HepG2 (cell line): ENCODE measurements around the gene PRSS16. TPM values are rescaled to one million over a fixed set of nuclear protein-coding genes. Genes with fewer than 3 reads are reported as not detected.

Experiments used
- AKAP8 ChIP-seq: sonication (generic); formaldehyde crosslinking; IDR thresholded peaks from 2 replicates; pipeline ENCODE4 v1.5.1; 2020; ENCODE audit warnings: mild to moderate bottlenecking, missing genetic modification reagents
- HNRNPK ChIP-seq: fragments of 200-400 bp; formaldehyde crosslinking; IDR thresholded peaks from 2 replicates; pipeline ENCODE4 v1.6.1; 2018; ENCODE audit warnings: low read length, low read depth, moderate library complexity, mild to moderate bottlenecking; ENCODE audit not compliant: poor library complexity, severe bottlenecking
- JDP2 ChIP-seq: sonication (generic); formaldehyde crosslinking; IDR thresholded peaks from 2 replicates; pipeline ENCODE4 v1.8.1; 2022; ENCODE audit warnings: missing genetic modification reagents, borderline replicate concordance
- MAZ ChIP-seq, 2 experiments: sonication (generic) in 1 of 2; formaldehyde crosslinking in 1 of 2; IDR thresholded peaks; 2 replicates each; pipeline versions ENCODE4 v1.5.0 to v1.6.1; 2012 to 2020; ENCODE audit warnings: low read depth in 2 of 2, mild to moderate bottlenecking in 2 of 2, borderline replicate concordance in 1 of 2, improper control_type of control experiment in 1 of 2, low read length in 1 of 2, missing genetic modification reagents in 1 of 2, moderate library complexity in 1 of 2
- PHF8 ChIP-seq: sonication (generic); formaldehyde crosslinking; IDR thresholded peaks from 2 replicates; pipeline ENCODE4 v1.5.0; 2020; ENCODE audit warnings: missing genetic modification reagents
- RFXAP ChIP-seq: sonication (generic); formaldehyde crosslinking; IDR thresholded peaks from 2 replicates; pipeline ENCODE4 v1.4.0; 2020; ENCODE audit warnings: missing genetic modification reagents, borderline replicate concordance
- SRSF4 ChIP-seq: fragments of 200-400 bp; formaldehyde crosslinking; IDR thresholded peaks from one replicate; pipeline ENCODE4 v1.6.1; 2018; ENCODE audit warnings: mild to moderate bottlenecking, low read depth, low read length, moderate library complexity; ENCODE audit not compliant: poor library complexity, severe bottlenecking
- TCF7 ChIP-seq: sonication (generic); IDR thresholded peaks from 2 replicates; pipeline ENCODE4 v1.6.1; 2016; ENCODE audit warnings: antibody characterized with exemption, low read depth
- TEAD2 ChIP-seq: sonication (generic); formaldehyde crosslinking; IDR thresholded peaks from 2 replicates; pipeline ENCODE4 v1.9.0; 2021; ENCODE audit warnings: missing genetic modification reagents
- ZBTB26 ChIP-seq: IDR thresholded peaks from 2 replicates; pipeline ENCODE4 v1.6.1; 2016; ENCODE audit warnings: missing compliant biosample characterization, missing genetic modification reagents, borderline replicate concordance
- ZBTB42 ChIP-seq: sonication (generic); formaldehyde crosslinking; IDR thresholded peaks from 2 replicates; pipeline ENCODE4 v1.5.0; 2020; ENCODE audit warnings: mild to moderate bottlenecking, missing genetic modification reagents
- ZNF160 ChIP-seq: sonication (generic); formaldehyde crosslinking; IDR thresholded peaks from 2 replicates; pipeline ENCODE4 v1.8.0; 2022; ENCODE audit warnings: mild to moderate bottlenecking, inconsistent platforms, missing genetic modification reagents
- ZNF296 ChIP-seq: sonication (generic); formaldehyde crosslinking; conservative IDR thresholded peaks from 2 replicates; pipeline ENCODE4 v1.5.0; 2020; ENCODE audit warnings: mild to moderate bottlenecking, missing genetic modification reagents
- ZNF513 ChIP-seq: sonication (generic); formaldehyde crosslinking; conservative IDR thresholded peaks from 2 replicates; pipeline ENCODE4 v1.5.0; 2020; ENCODE audit warnings: missing genetic modification reagents
- ZNF562 ChIP-seq: sonication (generic); formaldehyde crosslinking; IDR thresholded peaks from 2 replicates; pipeline ENCODE4 v1.8.0; 2022; ENCODE audit warnings: missing genetic modification reagents, borderline replicate concordance
- ZNF605 ChIP-seq: sonication (generic); formaldehyde crosslinking; IDR thresholded peaks from 2 replicates; pipeline ENCODE4 v1.8.0; 2022; ENCODE audit warnings: mild to moderate bottlenecking, missing genetic modification reagents
- ZNF674 ChIP-seq: sonication (generic); formaldehyde crosslinking; IDR thresholded peaks from 2 replicates; pipeline ENCODE4 v1.5.0; 2020; ENCODE audit warnings: low read depth, mild to moderate bottlenecking, missing genetic modification reagents
- ZNF772 ChIP-seq: sonication (generic); formaldehyde crosslinking; IDR thresholded peaks from 2 replicates; pipeline ENCODE4 v1.5.0; 2020; ENCODE audit warnings: mild to moderate bottlenecking, missing genetic modification reagents
- ZNF83 ChIP-seq: sonication (generic); formaldehyde crosslinking; IDR thresholded peaks from 2 replicates; pipeline ENCODE4 v1.4.0; 2020; ENCODE audit warnings: missing genetic modification reagents, mild to moderate bottlenecking, borderline replicate concordance
- polyA plus RNA-seq, 8 experiments: library from polyadenylated mRNA; depleted of rRNA in 3 of 8; stranded (reverse) in 7 of 8; unstranded in 1 of 8; fragments of >200 nt; fragmentation: Illumina TruSeq in 4 of 8; extraction: Trizol in 4 of 8; gene quantifications; 2 replicates each; pipeline versions ENCODE4 v1.2.1 to v1.2.3, GENCODE V29; 2011 to 2016; ENCODE audit warnings: low read depth in 4 of 8, missing spikeins in 1 of 8, mixed read lengths in 1 of 8; ENCODE audit not compliant: insufficient read depth in 1 of 8
- total RNA-seq, 5 experiments: library from RNA; depleted of rRNA; stranded (reverse); fragments of >200 nt; fragmentation: Illumina TruSeq; extraction: Trizol; gene quantifications; 2 replicates each; pipeline ENCODE4 v1.2.3, GENCODE V29; 2016; ENCODE audit warnings: low read depth in 1 of 5
- TF ChIP-seq, protein P1 (sequence below): sonication (generic); formaldehyde crosslinking; IDR thresholded peaks from 2 replicates; pipeline ENCODE4 v1.4.0; 2020; ENCODE audit warnings: mild to moderate bottlenecking, low read depth, missing genetic modification reagents
- TF ChIP-seq, protein P2 (sequence below): sonication (generic); formaldehyde crosslinking; conservative IDR thresholded peaks from 2 replicates; pipeline ENCODE4 v1.8.1; 2023; ENCODE audit warnings: missing genetic modification reagents
- TF ChIP-seq, protein P3 (sequence below): sonication (generic); formaldehyde crosslinking; IDR thresholded peaks from 2 replicates; pipeline ENCODE4 v1.8.1; 2023; ENCODE audit warnings: mild to moderate bottlenecking, moderate library complexity, missing genetic modification reagents

The PRSS16 gene
- total and polyA plus RNA-seq, 2 of the 13 experiments (the other 11 are each of a cell fraction or from before 2014, with no cell fraction given) = not detected

DNA sequence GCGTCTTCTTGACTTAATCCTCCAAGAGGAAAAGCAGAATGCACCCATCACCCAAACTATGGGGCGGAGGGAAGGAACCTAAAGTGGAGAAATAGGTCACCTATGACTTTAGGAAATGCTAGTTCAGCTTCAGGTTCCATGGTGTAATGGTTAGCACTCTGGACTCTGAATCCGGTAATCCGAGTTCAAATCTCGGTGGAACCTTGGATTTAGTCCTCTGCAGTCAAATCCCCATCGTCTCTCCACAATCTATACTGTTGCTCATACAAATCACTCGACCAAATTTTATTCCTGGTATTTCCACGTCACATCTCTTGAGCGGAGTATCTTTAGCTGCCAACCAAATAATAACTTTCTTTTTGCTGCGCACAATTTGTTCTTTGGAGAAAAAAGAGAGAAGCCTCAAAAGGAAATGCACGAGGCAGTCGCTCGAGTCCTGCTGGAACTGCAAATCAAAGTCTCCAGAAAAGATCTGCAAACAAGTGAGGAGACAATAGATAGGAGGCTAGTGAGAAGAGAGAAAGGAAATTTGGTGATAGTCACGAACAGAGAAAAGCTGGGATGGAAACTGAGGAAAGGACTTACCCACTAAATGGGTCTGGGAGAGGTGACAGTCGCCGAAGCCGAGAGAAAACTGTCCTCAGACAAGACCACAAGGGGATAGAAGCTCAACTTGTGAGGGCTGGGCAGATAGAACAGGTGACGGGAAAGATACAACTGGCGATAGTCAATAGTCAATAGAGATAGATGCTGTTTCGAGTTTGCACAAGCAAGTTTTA lies 48.0 kb downstream of the PRSS16 start (continued):
- TF ChIP-seq, protein P1, sequence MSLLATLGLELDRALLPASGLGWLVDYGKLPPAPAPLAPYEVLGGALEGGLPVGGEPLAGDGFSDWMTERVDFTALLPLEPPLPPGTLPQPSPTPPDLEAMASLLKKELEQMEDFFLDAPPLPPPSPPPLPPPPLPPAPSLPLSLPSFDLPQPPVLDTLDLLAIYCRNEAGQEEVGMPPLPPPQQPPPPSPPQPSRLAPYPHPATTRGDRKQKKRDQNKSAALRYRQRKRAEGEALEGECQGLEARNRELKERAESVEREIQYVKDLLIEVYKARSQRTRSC = no peak
- TF ChIP-seq PHF8 (CRISPR knock-in tag) = no peak
- TF ChIP-seq ZNF674 (CRISPR knock-in tag) = no peak
- no peak for TF ChIP-seq ZNF772 (CRISPR knock-in tag)
- TF ChIP-seq HNRNPK = no peak
- no peak for TF ChIP-seq ZNF562 (CRISPR knock-in tag)
- TF ChIP-seq ZNF160 = no peak
- no peak for TF ChIP-seq ZBTB26 (CRISPR knock-in tag)
- no peak for TF ChIP-seq ZNF296 (CRISPR knock-in tag)
- no peak for TF ChIP-seq ZNF83 (CRISPR knock-in tag)
- no peak for TF ChIP-seq ZNF513 (CRISPR knock-in tag)
- TF ChIP-seq MAZ (IDR thresholded peaks at IDR 0.05; ENCODE audit: borderline replicate concordance, low read depth, low read length) = no peak
- TF ChIP-seq MAZ (CRISPR knock-in tag; IDR thresholded peaks at IDR 0.05; ENCODE audit: low read depth) = no peak
- no peak for TF ChIP-seq TCF7
- peak; percentile 66; the same call in 1 of the 2 replicates for TF ChIP-seq ZNF605 (CRISPR knock-in tag)
- no peak for TF ChIP-seq ZBTB42 (CRISPR knock-in tag)
- TF ChIP-seq RFXAP (CRISPR knock-in tag) = peak; percentile 24; the same call in 1 of the 2 replicates
- TF ChIP-seq, protein P2, sequence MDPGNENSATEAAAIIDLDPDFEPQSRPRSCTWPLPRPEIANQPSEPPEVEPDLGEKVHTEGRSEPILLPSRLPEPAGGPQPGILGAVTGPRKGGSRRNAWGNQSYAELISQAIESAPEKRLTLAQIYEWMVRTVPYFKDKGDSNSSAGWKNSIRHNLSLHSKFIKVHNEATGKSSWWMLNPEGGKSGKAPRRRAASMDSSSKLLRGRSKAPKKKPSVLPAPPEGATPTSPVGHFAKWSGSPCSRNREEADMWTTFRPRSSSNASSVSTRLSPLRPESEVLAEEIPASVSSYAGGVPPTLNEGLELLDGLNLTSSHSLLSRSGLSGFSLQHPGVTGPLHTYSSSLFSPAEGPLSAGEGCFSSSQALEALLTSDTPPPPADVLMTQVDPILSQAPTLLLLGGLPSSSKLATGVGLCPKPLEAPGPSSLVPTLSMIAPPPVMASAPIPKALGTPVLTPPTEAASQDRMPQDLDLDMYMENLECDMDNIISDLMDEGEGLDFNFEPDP (CRISPR knock-in tag) = no peak
- no peak for TF ChIP-seq SRSF4
- no peak for TF ChIP-seq JDP2 (CRISPR knock-in tag)
- no peak for TF ChIP-seq TEAD2 (CRISPR knock-in tag)
- no peak for TF ChIP-seq AKAP8
- TF ChIP-seq, protein P3, sequence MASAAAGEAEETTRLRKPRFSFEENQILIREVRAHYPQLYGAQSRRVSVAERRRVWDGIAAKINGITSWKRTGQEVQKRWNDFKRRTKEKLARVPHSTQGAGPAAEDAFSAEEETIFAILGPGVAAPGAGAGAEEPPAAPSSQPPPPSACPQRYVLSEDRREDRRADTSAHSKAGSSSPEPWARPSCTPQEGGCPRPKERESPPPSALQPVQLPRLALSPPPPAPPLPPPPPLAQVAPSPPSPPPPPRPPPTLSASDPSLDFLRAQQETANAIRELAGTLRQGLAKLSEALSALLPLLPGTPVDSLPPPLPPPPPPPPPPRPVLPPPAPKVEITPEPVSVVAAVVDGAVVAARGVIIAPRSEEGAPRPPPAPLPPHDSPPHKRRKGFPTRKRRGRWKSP = no peak
